Measurements from ENCODE around the gene ULBP3.
A peak's percentile ranks its signal among the peaks of the same experiment; 100 is the strongest.

Gene ULBP3

DNA sequence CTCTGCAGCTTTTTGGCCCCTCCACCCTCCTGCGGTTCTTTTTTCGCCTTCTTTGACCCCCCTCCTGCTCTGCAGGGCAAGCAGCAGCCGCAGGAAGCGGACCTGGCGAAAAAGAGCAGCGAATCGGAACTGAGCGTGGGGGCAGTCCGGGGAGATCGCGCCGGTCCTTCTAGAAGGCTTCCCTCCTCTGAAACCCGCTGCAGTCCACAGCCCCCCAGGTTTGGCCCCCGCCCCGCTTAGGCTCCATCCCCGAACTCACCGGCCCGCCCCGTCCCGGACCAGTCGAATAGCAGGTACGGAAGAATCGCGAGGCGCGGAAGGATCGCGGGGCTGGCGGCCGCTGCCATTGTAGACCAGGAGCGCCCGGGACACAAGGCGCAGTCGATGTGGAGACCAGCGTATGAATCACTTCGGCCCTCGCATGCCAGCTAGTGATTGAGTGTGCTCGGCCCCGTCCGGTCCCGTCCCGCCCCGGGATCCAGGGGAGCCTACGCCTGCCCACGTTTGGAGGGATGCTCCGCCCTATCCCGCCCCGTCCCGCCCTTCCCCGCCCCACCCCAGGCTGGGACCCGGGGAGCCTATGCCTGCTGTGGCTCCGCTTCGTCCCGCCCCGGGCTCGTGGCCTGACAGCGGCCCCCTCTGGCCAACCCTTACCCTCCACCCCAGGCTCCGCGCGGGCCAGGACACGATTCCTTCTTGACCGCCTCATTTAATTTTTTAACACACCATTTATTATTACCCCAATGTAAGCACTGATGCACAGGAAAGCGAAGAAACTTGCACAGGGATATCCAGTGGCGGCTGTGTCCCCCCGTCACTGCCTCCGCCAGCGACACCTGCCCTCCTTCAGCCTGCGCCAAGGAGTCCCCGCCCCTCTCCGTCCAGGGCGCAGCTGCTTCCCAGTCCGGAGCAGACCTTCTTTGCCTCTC lies at the start of gene ULBP3:
Gene ULBP3 (minus strand): TSS at position 402 of the 929 bp plus-strand sequence. CDS start 55 bp downstream, at position 347.
- DNase-seq = peak; percentile 52 to 55

DNA sequence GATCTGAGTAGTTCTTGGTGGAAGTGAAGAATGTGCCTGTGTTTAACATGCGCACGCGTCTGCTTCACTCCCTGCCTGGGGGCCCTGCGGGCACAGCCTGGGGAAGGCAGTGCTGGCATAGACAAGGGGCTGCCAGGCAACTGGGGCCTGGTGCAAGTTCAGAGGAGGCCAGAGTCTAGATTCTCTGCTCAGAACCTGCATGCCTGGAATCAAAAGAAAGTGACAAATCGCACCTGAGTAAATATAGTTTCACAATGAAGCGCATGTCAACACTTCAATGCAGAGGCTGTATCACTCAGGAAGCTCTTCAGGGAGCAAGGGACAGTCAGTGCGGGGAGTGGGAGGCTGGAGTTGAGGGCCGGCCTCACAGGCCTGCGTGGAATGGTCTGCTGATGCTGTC lies 49.7 kb upstream of the ULBP3 start:
- no peak for DNase-seq

DNA sequence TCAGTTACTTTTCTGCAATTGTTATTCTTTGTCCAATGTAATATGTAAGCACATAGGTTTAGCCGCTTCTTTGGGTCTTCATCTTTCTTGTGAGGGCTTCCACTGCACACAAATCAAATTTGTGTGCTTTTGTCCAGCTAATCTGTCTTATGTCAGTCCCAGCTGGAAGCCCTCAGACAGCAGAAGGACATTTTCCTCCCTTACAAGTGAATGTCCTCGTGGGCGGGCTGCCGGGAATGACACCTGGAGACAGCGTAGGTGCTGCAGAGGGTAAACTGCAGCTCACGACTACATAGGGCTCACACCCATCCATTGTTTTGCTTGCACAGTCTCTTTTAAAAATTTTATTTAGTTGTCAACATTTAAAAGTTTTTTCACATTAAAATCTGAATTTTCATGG lies 49.3 kb upstream of the ULBP3 start:
- no peak for DNase-seq

DNA sequence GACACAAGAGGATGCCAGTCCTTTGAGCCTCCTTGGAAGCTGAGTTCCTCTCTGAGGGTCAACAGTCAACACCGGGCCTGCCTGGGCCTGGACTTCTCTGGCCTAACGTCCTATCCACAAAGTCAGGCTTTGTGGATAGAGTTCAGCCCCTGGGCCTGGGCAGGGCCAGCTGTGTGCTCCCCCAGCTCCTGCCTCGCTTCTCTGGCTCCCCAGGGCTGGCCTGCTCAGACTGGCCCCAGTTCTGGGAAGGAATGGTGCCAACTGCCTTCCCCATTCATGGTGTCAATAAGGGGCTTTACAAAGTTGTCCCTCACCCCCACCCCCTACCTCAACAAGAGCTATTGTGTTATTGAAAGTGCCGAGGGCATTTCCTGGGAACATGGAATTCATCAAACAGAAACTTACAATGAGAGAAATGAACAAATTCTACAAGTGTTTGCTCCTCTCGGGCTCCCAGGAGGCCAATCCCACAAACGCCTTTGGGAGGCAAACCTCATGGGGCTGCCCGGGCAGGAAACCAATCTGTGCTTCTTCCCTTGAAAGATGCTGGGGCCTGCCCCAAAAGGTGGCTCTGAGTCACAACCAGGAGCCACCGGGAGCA lies 47.4 kb upstream of the ULBP3 start:
- no peak for DNase-seq

DNA sequence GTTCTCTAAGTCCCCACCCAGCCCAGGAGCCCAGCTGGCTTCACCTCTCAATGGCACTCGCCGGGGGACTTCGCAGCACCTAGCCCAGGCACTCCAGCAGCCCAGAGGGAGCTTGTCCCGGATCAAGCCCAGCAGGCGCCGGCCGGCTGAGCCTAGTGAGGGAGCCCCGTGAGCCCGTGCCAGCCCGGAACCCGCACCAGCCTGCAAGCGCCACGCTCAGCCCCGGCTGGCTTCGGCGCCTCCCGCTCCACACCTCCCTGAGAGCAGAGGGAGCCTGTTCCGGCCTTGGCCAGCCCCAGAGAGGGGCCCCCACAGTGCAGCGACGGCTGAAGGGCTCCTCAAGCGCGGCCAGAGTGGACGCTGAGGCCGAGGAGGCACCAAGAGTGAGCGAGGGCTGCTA lies 46.8 kb upstream of the ULBP3 start:
- no peak for DNase-seq

DNA sequence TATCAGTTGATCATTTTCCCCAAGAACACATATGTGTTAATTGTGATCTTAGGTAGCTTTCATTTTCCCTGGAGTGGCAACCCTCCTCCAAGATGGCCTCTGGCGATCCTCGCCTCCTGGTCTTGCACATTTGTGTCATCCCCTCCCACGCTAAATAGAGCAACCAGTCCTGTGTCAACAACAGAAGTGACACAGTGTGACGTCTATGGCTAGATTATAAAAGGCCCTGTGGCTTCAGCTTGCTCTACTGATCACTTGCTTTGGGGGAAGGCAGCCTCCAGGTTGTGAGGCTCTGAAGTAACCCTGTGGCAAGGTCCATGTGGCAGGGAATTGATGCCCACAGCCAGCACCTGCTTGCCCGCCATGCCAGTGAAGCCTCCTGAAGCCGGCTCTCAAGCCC lies 43.3 kb upstream of the ULBP3 start:
- DNase-seq = no peak

DNA sequence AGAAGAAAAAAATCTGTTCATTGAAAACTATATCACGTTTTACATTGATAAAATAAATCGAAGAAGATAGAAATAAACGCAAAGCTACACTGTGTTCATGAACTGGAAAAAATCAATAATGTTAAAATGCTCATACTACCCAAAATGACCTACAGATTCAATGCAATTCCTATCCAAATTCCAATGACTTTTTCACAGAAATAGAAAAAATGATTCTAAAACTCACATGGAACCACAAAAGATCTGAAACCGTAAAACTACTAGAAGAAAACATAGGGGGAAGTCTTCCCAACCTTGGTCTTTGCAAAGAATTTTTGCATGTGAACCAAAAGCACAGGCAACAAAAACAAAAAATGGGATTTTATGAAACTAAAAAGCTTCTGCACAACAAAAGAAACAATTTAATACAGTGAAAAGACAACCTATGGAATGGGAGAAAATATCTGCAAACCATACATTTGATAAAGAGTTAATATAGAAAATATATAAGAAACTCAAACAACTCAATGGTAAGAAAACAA lies 33.9 kb upstream of the ULBP3 start:
- DNase-seq = no peak

DNA sequence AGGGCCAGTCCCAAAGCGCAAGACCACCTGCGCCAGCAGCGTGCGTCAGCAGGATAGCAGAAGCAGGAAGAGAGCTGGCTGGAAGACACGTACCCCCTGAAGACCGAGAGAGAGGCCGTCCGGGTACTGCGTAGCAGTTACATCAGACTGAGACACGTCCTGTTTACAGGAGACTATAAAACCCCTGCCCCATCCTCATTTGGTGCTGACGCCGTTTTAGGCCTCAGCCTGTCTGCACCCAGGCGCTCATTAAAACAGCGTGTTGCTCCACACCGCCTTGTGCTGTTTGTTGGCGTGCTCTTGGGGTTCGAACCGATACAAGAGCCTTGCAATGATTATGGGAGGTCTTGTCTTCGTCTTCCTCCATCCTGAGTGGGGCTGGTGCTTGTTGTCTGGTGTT lies 31.8 kb upstream of the ULBP3 start:
- DNase-seq = no peak

DNA sequence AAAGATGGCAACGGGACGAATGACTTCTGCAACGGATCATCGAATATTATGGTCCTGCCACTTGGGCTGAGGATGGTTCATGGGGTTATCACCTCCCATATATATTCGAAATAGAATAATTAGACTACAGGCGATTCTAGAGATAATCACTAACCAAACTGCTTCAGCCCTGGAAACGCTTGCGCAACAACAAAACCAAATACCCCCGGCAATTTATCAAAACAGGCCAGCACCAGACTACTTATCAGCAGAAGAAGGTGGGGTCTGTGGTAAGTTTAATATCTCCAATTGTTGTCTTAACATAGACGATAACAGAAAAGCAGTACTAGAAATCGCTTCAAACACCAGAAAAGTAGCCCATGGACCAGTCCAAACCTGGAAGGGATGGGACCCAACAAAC lies 31.0 kb upstream of the ULBP3 start:
- no peak for DNase-seq

DNA sequence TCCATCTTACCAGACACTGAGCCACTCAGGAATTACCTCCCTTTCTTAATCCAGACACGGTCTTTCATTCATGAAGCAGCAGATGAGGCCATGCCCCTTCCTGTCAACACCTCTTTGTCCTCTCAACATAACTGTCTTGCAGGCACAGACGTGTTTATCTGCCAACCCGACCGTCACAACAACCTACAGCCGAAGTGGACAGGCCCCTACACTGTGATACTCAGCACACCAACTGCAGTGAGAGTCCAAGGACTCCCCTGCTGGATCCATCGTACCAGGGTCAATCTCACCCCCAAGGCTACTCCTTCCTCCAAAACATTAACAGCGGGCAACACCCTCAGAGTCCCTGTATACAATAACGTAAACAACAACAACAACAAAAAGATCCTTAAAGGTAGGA lies 30.6 kb upstream of the ULBP3 start:
- no peak for DNase-seq

DNA sequence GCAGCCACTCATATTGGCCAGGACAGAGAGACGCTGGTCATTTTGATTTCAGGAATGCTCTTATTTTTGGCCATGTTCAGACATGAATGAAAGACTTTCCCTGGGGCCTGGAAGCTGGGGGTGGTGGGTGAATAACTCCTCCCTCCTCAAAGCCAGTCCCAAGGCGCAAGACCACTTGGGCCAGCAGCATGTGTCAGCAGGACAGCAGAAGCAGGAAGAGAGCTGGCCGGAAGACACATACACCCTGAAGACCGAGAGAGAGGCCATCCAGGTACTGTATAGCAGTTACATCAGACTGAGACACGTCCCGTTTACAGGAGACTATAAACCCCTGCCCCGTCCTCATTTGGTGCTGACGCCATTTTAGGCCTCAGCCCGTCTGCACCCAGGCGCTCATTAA lies 29.2 kb upstream of the ULBP3 start:
- DNase-seq = no peak

DNA sequence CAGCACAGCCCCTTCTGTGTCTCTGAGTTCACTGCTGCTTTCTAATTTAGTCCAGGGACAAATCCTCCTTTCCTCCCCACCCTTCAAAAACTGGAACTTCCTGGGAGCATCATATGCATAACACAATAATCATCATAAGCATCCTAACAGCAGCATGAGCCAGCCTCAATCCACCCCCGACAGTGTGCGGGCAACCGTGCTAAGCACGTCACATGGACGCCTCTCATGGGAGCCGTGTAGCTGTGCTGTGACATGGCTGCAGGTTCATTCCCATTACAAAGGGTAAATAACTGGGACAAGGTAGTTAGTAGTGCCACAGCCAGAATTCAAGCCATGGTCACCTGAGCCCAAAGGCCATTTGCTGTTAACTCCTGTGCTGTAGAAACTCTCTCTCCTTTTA lies 24.5 kb upstream of the ULBP3 start:
- no peak for DNase-seq

DNA sequence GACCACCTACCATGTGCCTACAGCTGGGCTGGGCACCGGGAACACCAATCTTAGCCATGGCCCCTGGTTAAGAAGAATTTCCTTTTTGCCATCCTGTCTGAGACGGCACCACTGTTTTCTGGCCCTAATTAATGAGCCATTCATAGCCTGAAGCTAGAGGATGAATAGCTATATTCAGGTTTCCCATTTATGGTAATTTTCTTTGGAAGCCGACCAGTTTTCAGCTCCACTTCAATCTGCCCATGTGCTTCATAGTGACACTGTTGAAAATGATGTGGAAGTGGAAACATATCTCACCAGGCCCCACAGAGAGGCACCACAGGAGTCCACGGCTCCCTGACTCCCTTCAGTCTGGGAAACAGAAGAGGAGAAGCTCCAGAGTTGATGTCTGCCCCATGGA lies 22.6 kb upstream of the ULBP3 start:
- DNase-seq = no peak

DNA sequence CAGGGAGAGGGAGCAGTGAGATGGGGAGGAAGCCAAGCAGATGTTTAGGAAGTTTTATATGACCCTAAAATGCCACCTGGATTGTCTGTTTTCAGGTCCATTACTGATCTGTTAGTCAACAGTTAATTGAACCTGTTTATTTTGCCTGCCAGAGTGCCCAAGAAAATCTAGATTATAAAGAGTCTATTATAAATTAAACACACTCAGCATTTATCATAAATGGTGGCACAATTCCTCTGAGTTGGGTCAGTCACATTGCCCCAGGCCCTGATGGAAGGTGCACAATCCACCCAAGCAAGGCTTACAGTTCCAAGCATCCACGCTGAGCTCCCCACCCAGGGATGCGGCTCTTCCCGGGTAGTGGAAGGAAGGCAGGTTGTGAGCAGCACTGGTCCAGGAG lies 21.4 kb upstream of the ULBP3 start:
- DNase-seq = no peak

DNA sequence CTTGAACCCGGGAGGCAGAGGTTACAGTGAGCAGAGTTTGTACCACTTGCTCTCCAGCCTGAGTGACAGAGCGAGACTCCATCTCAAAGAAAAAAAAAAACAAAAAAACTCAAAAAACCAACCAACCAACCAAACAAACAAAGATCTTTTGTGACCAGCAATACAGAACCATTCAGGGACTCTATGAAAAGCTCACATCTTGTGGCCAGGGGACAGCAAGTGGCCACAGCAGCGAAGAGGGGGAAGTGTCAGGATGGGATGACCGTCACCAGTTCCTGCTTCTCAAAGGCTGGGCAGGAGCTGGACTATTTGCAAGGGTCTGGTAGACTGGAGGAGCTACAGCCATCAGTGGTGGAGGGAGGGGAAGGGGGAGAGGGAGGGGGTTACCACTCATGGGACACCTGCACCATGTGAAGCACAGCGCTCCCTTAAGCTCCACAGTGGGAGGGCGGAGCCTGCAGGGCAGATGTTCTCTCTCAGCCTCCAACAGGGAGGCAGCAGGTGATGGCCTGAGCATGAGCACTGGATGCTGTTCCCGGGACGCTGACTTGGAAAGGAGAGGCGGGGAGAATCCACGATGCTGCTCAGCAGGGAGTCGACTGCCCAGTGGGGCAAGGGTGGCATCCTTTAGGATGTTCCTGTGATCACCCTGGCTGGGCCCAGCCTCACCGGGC lies 19.7 kb upstream of the ULBP3 start:
- DNase-seq = peak; percentile 53 to 73

DNA sequence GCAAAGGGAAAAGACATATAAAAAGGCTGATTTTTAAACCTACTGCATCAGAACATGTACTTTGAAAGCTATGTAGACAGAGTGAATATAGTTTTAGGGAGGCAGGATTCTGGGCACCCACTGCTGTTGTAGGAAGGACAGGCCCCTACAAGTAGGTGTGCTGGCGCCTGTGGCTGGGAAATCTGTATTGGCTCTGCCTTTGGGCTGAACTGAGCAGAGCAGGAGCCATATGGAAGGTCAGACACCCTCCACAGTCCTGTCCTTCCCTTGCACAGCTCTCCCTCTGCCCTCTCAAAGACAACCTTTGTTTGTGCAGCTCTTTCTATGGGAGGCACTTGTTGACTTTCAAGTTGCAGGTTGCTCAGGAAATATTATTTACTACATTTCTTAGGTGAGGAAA lies 18.4 kb upstream of the ULBP3 start:
- DNase-seq = no peak

DNA sequence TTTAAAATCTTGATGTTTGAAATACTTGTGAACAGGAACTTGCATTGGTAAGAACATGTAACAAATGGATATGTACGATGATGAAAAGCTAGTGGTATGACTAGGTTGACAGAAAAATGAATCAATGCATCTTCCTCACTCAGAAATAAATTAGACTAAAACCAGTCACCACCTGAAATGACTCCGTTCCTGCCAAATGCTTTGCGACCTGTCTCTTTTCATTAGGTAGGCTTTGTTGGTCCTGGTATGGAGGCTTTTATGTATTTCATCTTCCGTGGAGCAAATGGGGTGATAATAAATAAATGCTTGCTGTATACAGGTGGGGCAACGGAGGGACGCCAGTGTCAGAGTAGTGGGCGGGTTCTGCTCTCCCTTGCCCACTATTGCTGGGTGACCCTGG lies 17.1 kb upstream of the ULBP3 start:
- no peak for DNase-seq

DNA sequence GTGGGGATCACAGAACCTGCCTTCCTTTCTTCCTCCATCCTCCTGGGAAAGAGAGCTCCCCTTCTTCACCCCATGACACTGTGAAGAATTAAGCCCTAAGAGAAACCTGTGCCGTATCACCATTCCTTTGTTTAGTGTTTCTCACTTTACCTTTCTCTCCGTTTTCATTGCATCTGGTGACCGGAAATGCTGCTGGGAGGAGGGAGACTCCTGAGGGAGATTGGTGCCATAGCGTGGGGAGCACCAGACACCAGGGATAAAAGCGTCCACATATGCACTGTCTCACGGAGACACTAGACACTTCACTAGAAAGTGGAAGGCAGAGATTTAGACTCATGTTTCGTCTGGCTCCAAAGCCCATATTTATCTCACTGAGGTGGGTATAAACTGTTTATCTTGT lies 15.5 kb upstream of the ULBP3 start:
- no peak for DNase-seq

DNA sequence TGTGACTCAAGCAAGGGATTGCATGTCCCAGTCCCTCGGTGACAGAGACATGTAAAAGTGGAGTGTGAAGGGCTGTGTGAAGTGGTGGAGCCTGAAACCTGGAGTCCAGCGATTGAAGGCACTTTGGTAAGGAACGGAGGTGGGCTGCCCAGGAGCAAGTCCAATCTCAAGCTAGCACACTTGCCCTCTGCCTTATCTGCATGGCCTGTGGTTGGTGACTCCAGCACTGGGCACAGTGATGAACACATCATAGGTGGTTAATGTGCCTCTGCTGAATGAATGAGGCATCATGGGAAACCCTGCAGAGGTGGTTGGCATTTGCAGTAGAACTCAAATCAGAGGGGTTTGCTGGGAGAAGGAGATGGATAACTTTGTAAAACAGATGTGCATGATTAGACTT lies 14.9 kb upstream of the ULBP3 start:
- no peak for DNase-seq

DNA sequence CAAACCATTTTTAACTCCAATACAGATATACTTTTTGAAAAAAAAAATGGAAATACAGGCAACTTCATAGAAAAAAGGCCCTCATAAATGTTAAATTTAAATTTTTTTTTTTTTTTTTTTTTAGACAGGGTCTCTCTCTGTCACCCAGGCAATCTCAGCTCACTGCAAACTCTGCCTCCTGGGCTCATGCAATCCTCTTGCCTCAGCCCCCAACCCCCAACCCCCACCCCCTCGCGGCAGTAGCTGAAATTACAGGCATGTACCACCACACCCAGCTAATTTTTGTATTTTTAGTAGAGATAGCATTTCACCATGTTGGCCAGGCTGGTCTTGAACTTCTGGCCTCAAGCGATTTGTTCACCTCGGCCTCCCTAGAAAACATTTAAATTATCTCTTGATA lies 12.8 kb upstream of the ULBP3 start:
- DNase-seq = no peak

DNA sequence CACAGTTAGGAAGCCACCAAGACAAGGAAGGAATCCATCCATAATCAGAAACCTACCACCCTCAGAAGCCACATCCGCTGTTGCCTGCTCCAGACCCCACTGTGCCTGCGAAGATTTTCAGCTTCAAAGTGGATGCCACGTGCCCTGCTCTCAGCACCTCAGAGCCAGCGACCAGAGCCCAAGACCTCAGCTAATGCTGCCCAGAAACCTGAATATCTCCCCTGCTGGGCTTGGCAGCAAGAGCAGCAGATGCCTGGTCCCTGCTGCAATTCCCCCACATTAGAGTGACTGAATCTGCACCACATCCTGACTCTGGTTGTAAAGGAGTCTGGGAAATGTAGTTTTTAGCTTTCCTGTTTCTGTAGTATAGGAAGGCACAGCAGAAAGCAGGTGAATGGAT lies 10.7 kb upstream of the ULBP3 start:
- no peak for DNase-seq

DNA sequence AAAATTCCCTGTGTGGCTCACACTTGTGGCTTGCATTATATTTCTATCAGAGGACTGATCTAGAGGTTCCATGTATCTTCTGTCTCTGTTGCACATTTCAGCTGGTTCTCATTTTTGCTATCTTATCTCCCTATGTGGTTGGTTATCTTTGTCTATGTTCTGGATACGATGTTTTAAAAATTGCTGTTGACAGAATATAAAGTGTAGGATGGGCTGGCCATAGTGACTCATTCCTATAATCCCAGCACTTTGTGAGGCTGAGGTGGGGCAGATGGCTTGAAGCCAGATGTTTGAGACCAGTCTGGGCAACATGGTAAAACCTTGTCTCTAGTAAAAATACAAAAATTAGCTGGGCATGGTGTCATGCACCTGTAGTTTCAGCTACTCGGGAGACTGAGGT lies 9.9 kb upstream of the ULBP3 start:
- no peak for DNase-seq

DNA sequence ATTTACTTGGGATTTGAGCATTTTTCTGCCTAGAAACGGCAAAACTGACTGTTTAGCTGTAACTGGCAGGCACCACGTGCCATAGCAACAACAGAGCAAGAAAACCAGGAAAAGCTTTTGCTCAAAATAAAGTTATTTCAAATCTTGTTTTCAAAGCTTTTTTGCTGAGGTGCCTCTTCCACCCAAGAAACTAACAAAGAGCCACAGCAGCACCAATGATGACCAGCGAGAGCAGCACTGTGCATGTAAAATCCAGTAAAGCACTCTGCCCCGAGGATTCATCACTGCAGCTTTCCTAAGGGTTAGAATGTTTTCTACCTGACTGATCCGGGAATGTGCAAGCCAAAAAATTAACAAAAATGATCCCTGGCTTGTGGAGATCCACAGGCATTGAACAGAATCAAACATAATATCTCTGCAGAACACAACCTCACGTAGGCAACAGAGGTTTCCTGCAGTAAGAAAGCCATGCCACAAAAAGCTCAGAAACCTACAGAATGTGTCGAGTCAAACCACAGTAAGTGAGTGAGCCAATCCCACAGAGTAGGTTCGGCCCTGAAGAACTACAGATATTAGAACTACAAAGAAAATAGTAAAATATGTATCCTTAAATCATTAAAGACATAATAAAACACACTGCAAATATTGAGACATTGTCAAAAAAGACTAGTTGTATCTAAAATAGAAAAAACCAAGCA lies 7.4 kb upstream of the ULBP3 start:
- DNase-seq = no peak

Data from NCI-H187 (cell line).